Measurements from ENCODE around the gene OR52K1. TPM values are rescaled to one million over a fixed set of nuclear protein-coding genes. Genes with fewer than 3 reads are reported as not detected.

The OR52K1 gene
- polyA plus RNA-seq = not detected

DNA sequence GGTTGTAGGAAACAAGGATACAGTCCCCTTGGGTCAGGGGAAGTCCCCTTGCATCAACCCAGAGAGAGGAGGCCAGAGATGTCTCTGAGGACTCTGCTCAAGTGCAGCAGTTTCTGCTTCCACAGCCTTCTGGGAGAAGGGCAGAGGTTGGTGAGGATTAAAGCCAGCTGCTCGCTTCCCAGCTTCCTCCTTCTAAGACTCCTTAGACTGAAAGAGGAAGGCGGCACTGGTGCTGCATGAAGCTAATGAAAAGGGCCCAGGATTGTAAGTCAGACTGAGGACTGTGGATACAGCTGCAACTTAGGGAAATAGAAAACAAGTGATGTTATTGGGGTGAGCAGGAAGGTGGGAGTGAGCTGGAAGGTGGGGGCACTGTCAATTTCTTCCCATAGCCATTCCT, at the start of gene OR52K1:
Gene OR52K1 (plus strand): TSS at position 202 of the 400 bp plus-strand sequence. CDS start 6,255 bp downstream, outside the sequence.
- Histone ChIP-seq H3K27me3 (ENCODE audit: control insufficient read depth in 1 of 2, insufficient read depth in 2 of 2, low read length in 2 of 2) (peaks cover 0 to 2% of the 10 kb centered on the region in 2 donors), H3K27ac (ENCODE audit: low read depth in 2 of 2, low read length in 1 of 2) (no peak within 1 kb of the TSS), H3K4me1 (ENCODE audit: control insufficient read depth in 2 of 2, insufficient read depth in 2 of 2, low read length in 1 of 2) (no peaks in the 10 kb centered on the region), H3K4me3 (ENCODE audit: low read depth in 1 of 2, low read length in 2 of 2) (no peak within 1 kb of the TSS), H3K9me3 (ENCODE audit: control insufficient read depth in 2 of 2, insufficient read depth in 1 of 2, low read depth in 1 of 2, low read length in 1 of 2) (no peaks in the 10 kb centered on the region), H3K36me3 (ENCODE audit: control insufficient read depth in 2 of 2, insufficient read depth in 2 of 2, low read length in 1 of 2) (no peaks in the 10 kb centered on the region)
- 76 to 86% methylated on average over 2 of the region's 2 CpGs for WGBS, 2 donors

DNA sequence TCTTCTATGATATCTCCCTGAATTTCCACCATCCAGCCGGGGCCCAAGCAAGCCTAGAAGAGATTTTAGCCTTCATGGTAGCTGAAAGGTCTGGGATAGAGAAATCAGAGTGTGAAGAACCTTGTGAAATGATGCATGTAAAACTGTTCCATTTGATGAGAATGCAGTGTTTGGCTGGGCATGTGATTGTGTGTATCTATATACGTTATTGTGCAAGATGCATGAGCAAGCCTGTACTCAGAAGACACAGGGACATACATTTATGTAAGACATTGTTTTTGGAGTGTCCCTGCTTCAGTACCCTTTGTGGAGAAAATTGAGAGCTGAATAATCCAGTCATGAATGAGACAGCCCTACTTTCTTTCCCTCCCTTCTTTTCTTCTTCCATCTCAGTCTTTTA, 48.6 kb upstream of the OR52K1 start:
- 64 to 68% methylated on average over 2 of the region's 2 CpGs for WGBS, 2 donors
- Histone ChIP-seq H3K27ac (ENCODE audit: low read depth in 2 of 2, low read length in 1 of 2) (no peak overlapping the region), H3K9me3 (ENCODE audit: control insufficient read depth in 2 of 2, insufficient read depth in 1 of 2, low read depth in 1 of 2, low read length in 1 of 2) (no peaks in the 10 kb centered on the region), H3K4me3 (ENCODE audit: low read depth in 1 of 2, low read length in 2 of 2) (no peak overlapping the region), H3K4me1 (ENCODE audit: control insufficient read depth in 2 of 2, insufficient read depth in 2 of 2, low read length in 1 of 2) (no peaks in the 10 kb centered on the region), H3K36me3 (ENCODE audit: control insufficient read depth in 2 of 2, insufficient read depth in 2 of 2, low read length in 1 of 2) (no peaks in the 10 kb centered on the region), H3K27me3 (ENCODE audit: control insufficient read depth in 1 of 2, insufficient read depth in 2 of 2, low read length in 2 of 2) (no peaks in the 10 kb centered on the region)

- Histone ChIP-seq H3K9me3 (ENCODE audit: control insufficient read depth in 2 of 2, insufficient read depth in 1 of 2, low read depth in 1 of 2, low read length in 1 of 2) (no peaks in the 10 kb centered on the region), H3K27ac (ENCODE audit: low read depth in 2 of 2, low read length in 1 of 2) (no peak overlapping the region), H3K4me1 (ENCODE audit: control insufficient read depth in 2 of 2, insufficient read depth in 2 of 2, low read length in 1 of 2) (no peaks in the 10 kb centered on the region), H3K4me3 (ENCODE audit: low read depth in 1 of 2, low read length in 2 of 2) (no peak overlapping the region), H3K27me3 (ENCODE audit: control insufficient read depth in 1 of 2, insufficient read depth in 2 of 2, low read length in 2 of 2) (no peaks in the 10 kb centered on the region), H3K36me3 (ENCODE audit: control insufficient read depth in 2 of 2, insufficient read depth in 2 of 2, low read length in 1 of 2) (no peaks in the 10 kb centered on the region)
- 78 to 85% methylated on average over 1 of the region's 1 CpG for WGBS, 2 donors
Measured at GRCh38 chr11:4436411-4436810, 46.0 kb upstream of the OR52K1 start.

GRCh38 chr11:4441515-4441914, 40.9 kb upstream of the OR52K1 start:
- Histone ChIP-seq H3K9me3 (ENCODE audit: control insufficient read depth in 2 of 2, insufficient read depth in 1 of 2, low read depth in 1 of 2, low read length in 1 of 2) (no peaks in the 10 kb centered on the region), H3K27ac (ENCODE audit: low read depth in 2 of 2, low read length in 1 of 2) (no peak overlapping the region), H3K27me3 (ENCODE audit: control insufficient read depth in 1 of 2, insufficient read depth in 2 of 2, low read length in 2 of 2) (no peaks in the 10 kb centered on the region), H3K4me1 (ENCODE audit: control insufficient read depth in 2 of 2, insufficient read depth in 2 of 2, low read length in 1 of 2) (no peaks in the 10 kb centered on the region), H3K36me3 (ENCODE audit: control insufficient read depth in 2 of 2, insufficient read depth in 2 of 2, low read length in 1 of 2) (no peaks in the 10 kb centered on the region), H3K4me3 (ENCODE audit: low read depth in 1 of 2, low read length in 2 of 2) (no peak overlapping the region)
- WGBS, 2 donors = 91 to 94% methylated on average over 3 of the region's 3 CpGs

- H3K27ac ChIP-seq (ENCODE audit: low read depth in 2 of 2, low read length in 1 of 2) = no peak overlapping the region
- H3K27me3 ChIP-seq (ENCODE audit: control insufficient read depth in 1 of 2, insufficient read depth in 2 of 2, low read length in 2 of 2) = no peaks in the 10 kb centered on the region
- H3K4me1 ChIP-seq (ENCODE audit: control insufficient read depth in 2 of 2, insufficient read depth in 2 of 2, low read length in 1 of 2) = no peaks in the 10 kb centered on the region
- H3K36me3 ChIP-seq (ENCODE audit: control insufficient read depth in 2 of 2, insufficient read depth in 2 of 2, low read length in 1 of 2) = no peaks in the 10 kb centered on the region
- H3K4me3 ChIP-seq (ENCODE audit: low read depth in 1 of 2, low read length in 2 of 2) = no peak overlapping the region
- 31 to 34% methylated on average over 3 of the region's 3 CpGs for WGBS, 2 donors
- H3K9me3 ChIP-seq (ENCODE audit: control insufficient read depth in 2 of 2, insufficient read depth in 1 of 2, low read depth in 1 of 2, low read length in 1 of 2) = no peaks in the 10 kb centered on the region
Measured at GRCh38 chr11:4443232-4443891, 39.1 kb upstream of the OR52K1 start.

- H3K4me1 ChIP-seq (ENCODE audit: control insufficient read depth in 2 of 2, insufficient read depth in 2 of 2, low read length in 1 of 2) = no peaks in the 10 kb centered on the region
- H3K27me3 ChIP-seq (ENCODE audit: control insufficient read depth in 1 of 2, insufficient read depth in 2 of 2, low read length in 2 of 2) = no peaks in the 10 kb centered on the region
- H3K9me3 ChIP-seq (ENCODE audit: control insufficient read depth in 2 of 2, insufficient read depth in 1 of 2, low read depth in 1 of 2, low read length in 1 of 2) = no peaks in the 10 kb centered on the region
- H3K27ac ChIP-seq (ENCODE audit: low read depth in 2 of 2, low read length in 1 of 2) = no peak within 1 kb of the TSS
- no peak within 1 kb of the TSS for H3K4me3 ChIP-seq (ENCODE audit: low read depth in 1 of 2, low read length in 2 of 2)
- H3K36me3 ChIP-seq (ENCODE audit: control insufficient read depth in 2 of 2, insufficient read depth in 2 of 2, low read length in 1 of 2) = no peaks in the 10 kb centered on the region
Measured at GRCh38 chr11:4448995-4449394, 33.5 kb upstream of the OR52K1 start, which contains the start of gene OR52K2. TSS of gene OR52K2 (plus strand) at chr11:4449295. CDS start at chr11:4449340, 45 bp downstream.

GRCh38 chr11:4453118-4453517, 29.3 kb upstream of the OR52K1 start:
- H3K27me3 ChIP-seq (ENCODE audit: control insufficient read depth in 1 of 2, insufficient read depth in 2 of 2, low read length in 2 of 2) = no peaks in the 10 kb centered on the region
- 82 to 87% methylated on average over 3 of the region's 3 CpGs for WGBS, 2 donors
- H3K36me3 ChIP-seq (ENCODE audit: control insufficient read depth in 2 of 2, insufficient read depth in 2 of 2, low read length in 1 of 2) = no peaks in the 10 kb centered on the region
- H3K4me1 ChIP-seq (ENCODE audit: control insufficient read depth in 2 of 2, insufficient read depth in 2 of 2, low read length in 1 of 2) = no peaks in the 10 kb centered on the region
- no peak overlapping the region for H3K4me3 ChIP-seq (ENCODE audit: low read depth in 1 of 2, low read length in 2 of 2)
- no peak overlapping the region for H3K27ac ChIP-seq (ENCODE audit: low read depth in 2 of 2, low read length in 1 of 2)
- peaks cover 0 to 3% of the 10 kb centered on the region in 2 donors for H3K9me3 ChIP-seq (ENCODE audit: control insufficient read depth in 2 of 2, insufficient read depth in 1 of 2, low read depth in 1 of 2, low read length in 1 of 2)

DNA sequence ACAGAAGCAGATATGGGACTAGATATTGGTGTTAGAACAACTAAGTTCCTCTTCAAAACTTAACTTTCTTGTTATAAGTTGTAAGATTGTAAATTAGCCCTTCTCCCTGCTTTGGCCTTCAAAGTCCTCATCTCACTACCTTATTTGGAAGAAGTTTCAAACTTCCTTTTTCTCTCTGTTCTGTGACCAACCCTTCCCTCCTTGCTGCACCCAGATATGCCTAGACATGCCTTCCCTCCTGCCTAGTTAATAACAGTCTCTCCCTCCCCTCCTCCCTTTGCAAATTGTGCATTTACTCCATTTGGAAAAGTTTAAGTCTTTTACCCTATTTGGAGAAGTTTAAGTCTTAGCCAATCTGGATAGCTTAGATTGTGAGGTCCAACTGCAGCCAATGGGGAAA, 28.4 kb upstream of the OR52K1 start:
- H3K9me3 ChIP-seq (ENCODE audit: control insufficient read depth in 2 of 2, insufficient read depth in 1 of 2, low read depth in 1 of 2, low read length in 1 of 2) = peaks cover 0 to 3% of the 10 kb centered on the region in 2 donors
- no peaks in the 10 kb centered on the region for H3K36me3 ChIP-seq (ENCODE audit: control insufficient read depth in 2 of 2, insufficient read depth in 2 of 2, low read length in 1 of 2)
- no peaks in the 10 kb centered on the region for H3K4me1 ChIP-seq (ENCODE audit: control insufficient read depth in 2 of 2, insufficient read depth in 2 of 2, low read length in 1 of 2)
- no peak overlapping the region for H3K4me3 ChIP-seq (ENCODE audit: low read depth in 1 of 2, low read length in 2 of 2)
- no peaks in the 10 kb centered on the region for H3K27me3 ChIP-seq (ENCODE audit: control insufficient read depth in 1 of 2, insufficient read depth in 2 of 2, low read length in 2 of 2)
- H3K27ac ChIP-seq (ENCODE audit: low read depth in 2 of 2, low read length in 1 of 2) = no peak overlapping the region

- WGBS, 2 donors = 33 to 54% methylated on average over 1 of the region's 1 CpG
- H3K27me3 ChIP-seq (ENCODE audit: control insufficient read depth in 1 of 2, insufficient read depth in 2 of 2, low read length in 2 of 2) = no peaks in the 10 kb centered on the region
- H3K36me3 ChIP-seq (ENCODE audit: control insufficient read depth in 2 of 2, insufficient read depth in 2 of 2, low read length in 1 of 2) = no peaks in the 10 kb centered on the region
- no peak overlapping the region for H3K27ac ChIP-seq (ENCODE audit: low read depth in 2 of 2, low read length in 1 of 2)
- no peak overlapping the region for H3K4me3 ChIP-seq (ENCODE audit: low read depth in 1 of 2, low read length in 2 of 2)
- H3K9me3 ChIP-seq (ENCODE audit: control insufficient read depth in 2 of 2, insufficient read depth in 1 of 2, low read depth in 1 of 2, low read length in 1 of 2) = peaks cover 0 to 3% of the 10 kb centered on the region in 2 donors
- no peaks in the 10 kb centered on the region for H3K4me1 ChIP-seq (ENCODE audit: control insufficient read depth in 2 of 2, insufficient read depth in 2 of 2, low read length in 1 of 2)
Measured at GRCh38 chr11:4455419-4455818, 27.0 kb upstream of the OR52K1 start.

- 51 to 52% methylated on average over 4 of the region's 4 CpGs for WGBS, 2 donors
- Histone ChIP-seq H3K4me1 (ENCODE audit: control insufficient read depth in 2 of 2, insufficient read depth in 2 of 2, low read length in 1 of 2) (no peaks in the 10 kb centered on the region), H3K9me3 (ENCODE audit: control insufficient read depth in 2 of 2, insufficient read depth in 1 of 2, low read depth in 1 of 2, low read length in 1 of 2) (peaks cover 0 to 6% of the 10 kb centered on the region in 2 donors), H3K36me3 (ENCODE audit: control insufficient read depth in 2 of 2, insufficient read depth in 2 of 2, low read length in 1 of 2) (no peaks in the 10 kb centered on the region), H3K27me3 (ENCODE audit: control insufficient read depth in 1 of 2, insufficient read depth in 2 of 2, low read length in 2 of 2) (no peaks in the 10 kb centered on the region), H3K27ac (ENCODE audit: low read depth in 2 of 2, low read length in 1 of 2) (no peak overlapping the region), H3K4me3 (ENCODE audit: low read depth in 1 of 2, low read length in 2 of 2) (no peak overlapping the region)
Measured at GRCh38 chr11:4459500-4459899, 22.9 kb upstream of the OR52K1 start.
